K562 (cell line): Measurements from ENCODE around the gene WASL. TPM values are rescaled to one million over a fixed set of nuclear protein-coding genes. Genes with fewer than 3 reads are reported as not detected.

Experiments
- ATAC-seq: fragments of 200-7000 bp; cut with Tn5 transposase; 3 replicates; pipeline ENCODE4 v1.9.1; 2020; ENCODE audit warnings: moderate library complexity
- BruUV-seq: library from RNA; stranded (reverse); fragments of 400-500 nt; replicated peaks from 2 replicates; lab custom pipeline; 2021; lab: Mats Ljungman, UMichigan
- CTCF ChIA-PET: fragments of 300-600 bp; formaldehyde crosslinking; extraction: SDS; loops from one replicate; lab custom pipeline; 2021; ENCODE audit warnings: low intra/inter-chr PET ratio; lab: Yijun Ruan, JAX
- POLR2A ChIA-PET: fragments of 300-600, 350-650 bp; sonication (Branson Sonifier 250); formaldehyde crosslinking; extraction: SDS; loops from one replicate; lab custom pipeline; 2021; ENCODE audit warnings: antibody characterized with exemption, inconsistent platforms; lab: Yijun Ruan, JAX
- DNase-seq, 4 experiments: peaks; one replicate each; pipeline versions ENCODE4 v3.0.0 to v3.0.0-alpha.2; 2011 to 2018; ENCODE audit warnings: low spot score in 3 of 4, mixed read lengths in 3 of 4; ENCODE audit errors: extremely low read depth in 1 of 4
- FAIRE-seq: peaks from 2 replicates; lab custom pipeline; 2011; peaks lifted over from hg19 to GRCh38; lab: Jason Lieb, UNC
- H2AFZ ChIP-seq: 2 replicates; pipeline ENCODE4 v1.6.0; 2011; ENCODE audit warnings: low read depth, low read length, control low read depth, inconsistent platforms
- H3K27ac ChIP-seq: fragments of 200-600 bp; 3 replicates; pipeline ENCODE4 v1.8.0; 2011; ENCODE audit warnings: low read depth, mild to moderate bottlenecking, control low read depth, inconsistent platforms, low read length, moderate library complexity, mixed read lengths; ENCODE audit errors: extremely low read depth
- H3K27me3 ChIP-seq, 2 experiments: fragments of 300-600 bp in 1 of 2; 2 replicates in 1 of 2; 3 replicates in 1 of 2; pipeline versions ENCODE4 v1.6.0 to v1.8.0; 2011; ENCODE audit warnings: inconsistent platforms in 2 of 2, low read length in 2 of 2, mild to moderate bottlenecking in 1 of 2, mixed read lengths in 1 of 2, moderate library complexity in 1 of 2; ENCODE audit not compliant: control insufficient read depth in 2 of 2, insufficient read depth in 2 of 2
- H3K36me3 ChIP-seq: fragments of 300-600 bp; 3 replicates; pipeline ENCODE4 v1.8.0; 2011; ENCODE audit warnings: mild to moderate bottlenecking, low read length, inconsistent platforms; ENCODE audit not compliant: control insufficient read depth, insufficient read depth
- H3K4me1 ChIP-seq, 2 experiments: fragments of 200-600 bp in 1 of 2; replicated peaks in 1 of 2; 2 replicates in 1 of 2; 3 replicates in 1 of 2; pipeline versions ENCODE4 v1.5.1 to v1.8.0; 2011; ENCODE audit warnings: inconsistent platforms in 2 of 2, low read length in 2 of 2, mild to moderate bottlenecking in 1 of 2, mixed read lengths in 1 of 2, moderate library complexity in 1 of 2; ENCODE audit not compliant: control insufficient read depth in 2 of 2, insufficient read depth in 2 of 2
- H3K4me2 ChIP-seq: 2 replicates; pipeline ENCODE4 v1.6.1; 2011; ENCODE audit warnings: low read length, control low read depth, inconsistent platforms, mixed read lengths; ENCODE audit not compliant: insufficient read depth
- H3K4me3 ChIP-seq: fragments of 200-600 bp; sonication (generic), shearing (Covaris generic); 2 replicates; pipeline ENCODE4 v1.5.1; 2016; ENCODE audit warnings: control low read depth, inconsistent platforms
- H3K79me2 ChIP-seq: fragments of 200-600 bp; 3 replicates; pipeline ENCODE4 v1.8.0; 2011; ENCODE audit warnings: low read length, inconsistent platforms; ENCODE audit not compliant: control insufficient read depth, insufficient read depth
- H3K9ac ChIP-seq, 2 experiments: 2 replicates each; pipeline versions ENCODE4 v1.6.0 to v1.6.1; 2011; ENCODE audit warnings: low read depth in 2 of 2, low read length in 2 of 2, control low read depth in 1 of 2, inconsistent platforms in 1 of 2, mild to moderate bottlenecking in 1 of 2, mixed read lengths in 1 of 2; ENCODE audit not compliant: insufficient read depth in 1 of 2
- H3K9me1 ChIP-seq: one replicate; pipeline ENCODE4 v1.6.0; 2011; ENCODE audit warnings: inconsistent platforms, mild to moderate bottlenecking, low read length, moderate library complexity; ENCODE audit not compliant: control insufficient read depth, insufficient read depth
- H3K9me3 ChIP-seq: replicated peaks from 2 replicates; pipeline ENCODE4 v1.5.1; 2011; ENCODE audit warnings: low read depth, low read length, inconsistent platforms; ENCODE audit not compliant: control insufficient read depth, insufficient read depth
- H4K20me1 ChIP-seq: replicated peaks from 2 replicates; pipeline ENCODE4 v1.6.1; 2011; ENCODE audit warnings: low read length, inconsistent platforms, mixed read lengths; ENCODE audit not compliant: control insufficient read depth, insufficient read depth
- CEBPG ChIP-seq, 3 experiments: fragments of 200-800 bp in 1 of 3; sonication (Bioruptor generic) in 1 of 3; sonication (generic) in 1 of 3; formaldehyde crosslinking in 1 of 3; IDR thresholded peaks in 2 of 3; conservative IDR thresholded peaks in 1 of 3; 2 replicates each; pipeline versions ENCODE4 v1.6.1 to v1.8.0; 2016 to 2022; ENCODE audit warnings: missing compliant biosample characterization in 2 of 3, missing genetic modification characterization in 2 of 3, mild to moderate bottlenecking in 1 of 3, missing genetic modification reagents in 1 of 3
- CHAMP1 ChIP-seq: fragments of 450-650 bp; IDR thresholded peaks from 2 replicates; pipeline ENCODE4 v1.6.1; 2016; ENCODE audit warnings: mild to moderate bottlenecking
- IRF2 ChIP-seq: sonication (generic); formaldehyde crosslinking; IDR thresholded peaks from 2 replicates; pipeline ENCODE4 v1.8.1; 2022; ENCODE audit warnings: mild to moderate bottlenecking, missing genetic modification reagents
- MIER1 ChIP-seq: fragments of 450-650 bp; IDR thresholded peaks from 2 replicates; pipeline ENCODE4 v1.6.1; 2016; ENCODE audit warnings: antibody characterized with exemption, mild to moderate bottlenecking, low read depth
- NR1H2 ChIP-seq: sonication (generic); formaldehyde crosslinking; IDR thresholded peaks from 2 replicates; pipeline ENCODE4 v1.4.0; 2020; ENCODE audit warnings: mild to moderate bottlenecking, missing genetic modification reagents
- POLR2AphosphoS5 ChIP-seq: IDR thresholded peaks from 2 replicates; pipeline ENCODE4 v1.6.1; 2011; ENCODE audit warnings: mild to moderate bottlenecking, low read depth, low read length, moderate library complexity; ENCODE audit not compliant: control insufficient read depth, insufficient read depth
- RCOR1 ChIP-seq, 2 experiments: IDR thresholded peaks; 2 replicates each; pipeline ENCODE4 v1.6.1; 2012; ENCODE audit warnings: low read depth in 2 of 2, low read length in 2 of 2, borderline replicate concordance in 1 of 2, improper control_type of control experiment in 1 of 2
- SREBF2 ChIP-seq: sonication (generic); formaldehyde crosslinking; IDR thresholded peaks from 2 replicates; pipeline ENCODE4 v1.4.0; 2020; ENCODE audit warnings: mild to moderate bottlenecking, missing genetic modification reagents
- THRA ChIP-seq: fragments of 450-650 bp; IDR thresholded peaks from 2 replicates; pipeline ENCODE4 v1.6.1; 2017; ENCODE audit warnings: mild to moderate bottlenecking, moderate library complexity
- TOE1 ChIP-seq, 2 experiments: fragments of 450-650 bp in 1 of 2; sonication (generic) in 1 of 2; formaldehyde crosslinking in 1 of 2; IDR thresholded peaks; 2 replicates each; pipeline versions ENCODE4 v1.7.1 to v1.8.0; 2016 to 2022; ENCODE audit warnings: borderline replicate concordance in 2 of 2, mild to moderate bottlenecking in 2 of 2, antibody characterized with exemption in 1 of 2, inconsistent platforms in 1 of 2, low read depth in 1 of 2, missing genetic modification reagents in 1 of 2, moderate library complexity in 1 of 2
- XRCC5 ChIP-seq: fragments of 200-400 bp; formaldehyde crosslinking; IDR thresholded peaks from 2 replicates; pipeline ENCODE4 v1.6.1; 2017; ENCODE audit warnings: low read depth, mild to moderate bottlenecking, low read length
- ZNF133 ChIP-seq: fragments of 250-450 bp; sonication (Bioruptor Pico); IDR thresholded peaks from 2 replicates; pipeline ENCODE4 v1.4.0; 2020; ENCODE audit warnings: mild to moderate bottlenecking
- WGBS: fragments of 100-300 bp; shearing (Covaris generic); methylation state at CpG from one replicate; pipeline ENCODE4 v1.1.6; 2016; ENCODE audit warnings: low coverage, mixed read lengths; ENCODE audit not compliant: insufficient coverage; ENCODE audit errors: missing lambda C conversion rate; 5-methylcytosine and 5-hydroxymethylcytosine counted together
- in situ Hi-C: fragments of 300-500 bp; cut with MboI; formaldehyde crosslinking; loops from 4 replicates; pipeline ENCODE4 v1.15.0; 2018; ENCODE audit warnings: inconsistent platforms, mixed read lengths
- intact Hi-C: fragments of 100-400 bp; cut with micrococcal nuclease; formaldehyde crosslinking; loops from 2 replicates; pipeline ENCODE4 v1.14.2; 2022
- polyA plus RNA-seq, 8 experiments: library from polyadenylated mRNA; depleted of rRNA in 4 of 8; stranded (reverse) in 5 of 8; unstranded in 3 of 8; fragments of >200 nt; fragmentation: Nextera tagmentation in 2 of 8; fragmentation: Illumina TruSeq in 1 of 8; extraction: Ambion mirVana in 2 of 8; extraction: Trizol in 1 of 8; gene quantifications; 2 replicates each; pipeline versions ENCODE4 v1.2.1 to v1.2.3, GENCODE V29; 2011 to 2014; ENCODE audit warnings: inconsistent platforms in 1 of 8, missing spikeins in 1 of 8
- total RNA-seq, 7 experiments: library from RNA; depleted of rRNA in 6 of 7; stranded (reverse); fragments of >200 nt in 6 of 7; fragmentation: Illumina TruSeq in 2 of 7; extraction: Trizol in 2 of 7; gene quantifications; 2 replicates each; pipeline versions ENCODE4 v1.2.1 to v1.2.3, GENCODE V29; 2011 to 2021; ENCODE audit warnings: low replicate concordance in 1 of 7

Gene WASL
- total and polyA plus RNA-seq, 9 of the 15 experiments (the other 6 are each of a cell fraction or from before 2014, with no cell fraction given), result 3.2 to 13.9 (median 8.3) TPM

GRCh38 chr7:123679614-123680013, 69.2 kb downstream of the WASL start (continued):
- TF ChIP-seq THRA (no peak), POLR2AphosphoS5 (peak; percentile 30; the same call in 1 of the 2 replicates), MIER1 (no peak)

- H3K4me2 ChIP-seq, result no peak overlapping the region
- BruUV-seq, result no TSS peak
- no peak overlapping the region for H3K27ac ChIP-seq
- H3K9me3 ChIP-seq, result no peaks in the 10 kb centered on the region
- H3K27me3 ChIP-seq, result no peaks in the 10 kb centered on the region
- no peaks in the 10 kb centered on the region for H3K4me1 ChIP-seq
- H4K20me1 ChIP-seq, result no peaks in the 10 kb centered on the region
- WGBS, result 67% methylated on average over 2 of the region's 2 CpGs
- FAIRE-seq (no peak), ATAC-seq (peak; percentile 24), DNase-seq (no peak)
- no peak overlapping the region for H3K9ac ChIP-seq
- intact Hi-C loops (no loop called here), in situ Hi-C loops (no loop called here)
- H2AFZ ChIP-seq, result no peak overlapping the region
- H3K36me3 ChIP-seq, result peaks cover 21% of the 10 kb centered on the region; the same call in 2 of the 3 replicates
- POLR2A ChIA-PET, result interaction anchor here (0.7 to 2.7 kb wide), 4 partner anchors 11 to 107 kb away, joined by 3 to 5 read pairs (median 4); partner anchors contain the start of gene LMOD2
- H3K4me3 ChIP-seq, result no peak overlapping the region
- CTCF ChIA-PET, result no interaction called here
- H3K79me2 ChIP-seq, result no peaks in the 10 kb centered on the region
- H3K9me1 ChIP-seq, result no peaks in the 10 kb centered on the region
- no peak for TF ChIP-seq ZNF133 (CRISPR knock-in tag)
- TF ChIP-seq RCOR1 (IDR thresholded peaks at IDR 0.05; ENCODE audit: borderline replicate concordance in 1 of 2, low read depth in 2 of 2, low read length in 2 of 2), result no peak
- TF ChIP-seq XRCC5, result no peak
- TF ChIP-seq TOE1 (IDR thresholded peaks at IDR 0.05; ENCODE audit: borderline replicate concordance), result no peak
- no peak for TF ChIP-seq TOE1 (CRISPR knock-in tag; IDR thresholded peaks at IDR 0.05; ENCODE audit: borderline replicate concordance, low read depth)
- no peak for TF ChIP-seq SREBF2
- TF ChIP-seq CEBPG (CRISPR knock-in tag; IDR thresholded peaks at IDR 0.05), result no peak
- no peak for TF ChIP-seq CEBPG (tag; conservative IDR thresholded peaks at IDR 0.05 in 1 of 2, IDR thresholded peaks at IDR 0.05 in 1 of 2)
- TF ChIP-seq CHAMP1, result no peak
- TF ChIP-seq NR1H2 (CRISPR knock-in tag), result no peak
- no peak for TF ChIP-seq IRF2 (CRISPR knock-in tag)
Measured at GRCh38 chr7:123677061-123677715, 71.6 kb downstream of the WASL start.
